PC-3 (cell line): ENCODE data around the gene PES1. TPM values are rescaled to one million over a fixed set of nuclear protein-coding genes. Genes with fewer than 3 reads are reported as not detected.

ENCODE experiments used
- ATAC-seq: fragments of 200-7000 bp; cut with Tn5 transposase; 2 replicates; pipeline ENCODE4 v1.9.1; 2020; ENCODE audit warnings: mild to moderate bottlenecking, moderate library complexity
- BruUV-seq: library from RNA; stranded (reverse); fragments of 400-500 nt; replicated peaks from 2 replicates; lab custom pipeline; 2021; lab: Mats Ljungman, UMichigan
- CTCF ChIA-PET: fragments of 300-600 bp; sonication (Branson Sonifier 250); formaldehyde crosslinking; loops from one replicate; lab custom pipeline; 2022; ENCODE audit warnings: antibody characterized with exemption; lab: Charles Lee
- POLR2A ChIA-PET: fragments of 300-600 bp; sonication (Branson Sonifier 250); formaldehyde crosslinking; loops from one replicate; lab custom pipeline; 2022; ENCODE audit warnings: antibody characterized with exemption; ENCODE audit not compliant: unreplicated experiment; lab: Charles Lee
- DNase-seq: peaks from one replicate; pipeline ENCODE4 v3.0.0-alpha.2; 2015
- H2AFZ ChIP-seq: fragments of 300-600 bp; sonication (generic); 2 replicates; pipeline ENCODE4 v1.6.0; 2016; ENCODE audit warnings: antibody characterized with exemption, low read length
- H3F3A ChIP-seq: fragments of 300-600 bp; sonication (generic); one replicate; pipeline ENCODE4 v1.6.0; 2017; ENCODE audit warnings: antibody characterized with exemption, low read length, control low read depth, mild to moderate bottlenecking; ENCODE audit not compliant: unreplicated experiment
- H3K27ac ChIP-seq: fragments of 300-600 bp; sonication (generic); 2 replicates; pipeline ENCODE4 v1.5.1; 2016; ENCODE audit warnings: mild to moderate bottlenecking, low read length
- H3K27me3 ChIP-seq: fragments of 300-600 bp; sonication (generic); 2 replicates; pipeline ENCODE4 v1.6.1; 2016; ENCODE audit warnings: low read length, mixed read lengths
- H3K36me3 ChIP-seq: fragments of 300-600 bp; sonication (generic); 2 replicates; pipeline ENCODE4 v1.6.1; 2016; ENCODE audit warnings: low read depth, mixed run types, low read length, mixed read lengths
- H3K4me1 ChIP-seq: fragments of 300-600 bp; sonication (generic); 2 replicates; pipeline ENCODE4 v1.5.1; 2016; ENCODE audit warnings: low read length; ENCODE audit not compliant: insufficient read depth
- H3K4me2 ChIP-seq: fragments of 300-600 bp; sonication (generic); 2 replicates; pipeline ENCODE4 v1.6.0; 2016; ENCODE audit warnings: low read length
- H3K4me3 ChIP-seq: fragments of 300-600 bp; sonication (generic); 2 replicates; pipeline ENCODE4 v1.5.1; 2016; ENCODE audit warnings: mild to moderate bottlenecking, low read length, mixed read lengths
- H3K79me2 ChIP-seq: fragments of 300-600 bp; sonication (generic); 2 replicates; pipeline ENCODE4 v1.6.1; 2017; ENCODE audit warnings: low read length, mixed read lengths
- H3K9ac ChIP-seq: fragments of 300-600 bp; sonication (generic); 2 replicates; pipeline ENCODE4 v1.6.0; 2016; ENCODE audit warnings: mild to moderate bottlenecking, low read length
- H3K9me2 ChIP-seq: fragments of 300-600 bp; sonication (generic); replicated peaks from 2 replicates; pipeline ENCODE4 v1.6.1; 2016; ENCODE audit warnings: mixed run types, low read length, mixed read lengths
- H3K9me3 ChIP-seq: fragments of 300-600 bp; sonication (generic); 2 replicates; pipeline ENCODE4 v1.6.1; 2016; ENCODE audit warnings: low read length, mixed read lengths
- H4K20me1 ChIP-seq: fragments of 300-600 bp; sonication (generic); 2 replicates; pipeline ENCODE4 v1.6.1; 2016; ENCODE audit warnings: low read length, mixed read lengths
- CTCF ChIP-seq: fragments of 300-600 bp; sonication (generic); conservative IDR thresholded peaks from 2 replicates; pipeline ENCODE4 v1.5.1; 2017; ENCODE audit warnings: antibody characterized with exemption, low read depth, mild to moderate bottlenecking, low read length
- EZH2 ChIP-seq: fragments of 300-600 bp; sonication (generic); IDR thresholded peaks from one replicate; pipeline ENCODE4 v1.6.1; 2017; ENCODE audit warnings: antibody characterized with exemption, mild to moderate bottlenecking, low read length; ENCODE audit not compliant: unreplicated experiment
- EZH2phosphoT487 ChIP-seq: fragments of 300-600 bp; sonication (generic); IDR thresholded peaks from 2 replicates; pipeline ENCODE4 v1.6.1; 2018; ENCODE audit warnings: mild to moderate bottlenecking, antibody characterized with exemption, low read length, borderline replicate concordance
- intact Hi-C: fragments of 100-400 bp; cut with micrococcal nuclease; formaldehyde crosslinking; loops from 2 replicates; pipeline ENCODE4 v1.9.0; 2023
- total RNA-seq: library from RNA; depleted of rRNA; stranded (reverse); fragments of >200 nt; gene quantifications from 2 replicates; pipeline ENCODE4 v1.2.3, GENCODE V29; 2014

The PES1 gene
- total RNA-seq, 1 experiment from 2014 or later = 105 TPM

GRCh38 chr22:30610299-30610698 is 18.6 kb upstream of the PES1 start:
- no peaks in the 10 kb centered on the region for H4K20me1 ChIP-seq
- TF ChIP-seq CTCF (no peak), EZH2 (no peak), EZH2phosphoT487 (no peak)
- ATAC-seq (no peak), DNase-seq (no peak)
- H3K79me2 ChIP-seq = no peaks in the 10 kb centered on the region
- no peak overlapping the region for H3K4me2 ChIP-seq
- no peaks in the 10 kb centered on the region for H3K36me3 ChIP-seq
- no TSS peak for BruUV-seq
- no peak overlapping the region for H2AFZ ChIP-seq
- no peak overlapping the region for H3K27ac ChIP-seq
- intact Hi-C loops = no loop called here
- peaks cover 34% of the 10 kb centered on the region for H3K4me1 ChIP-seq
- no peak overlapping the region for H3K4me3 ChIP-seq
- POLR2A ChIA-PET = interaction anchor here (0.7 kb wide), 1 partner anchor 184 kb away, joined by 3 read pairs; no protein-coding TSS in a partner anchor
- CTCF ChIA-PET = no interaction called here
- no peak overlapping the region for H3K9ac ChIP-seq
- no peaks in the 10 kb centered on the region for H3K27me3 ChIP-seq
- H3K9me3 ChIP-seq = no peaks in the 10 kb centered on the region
- H3F3A ChIP-seq = no peaks in the 10 kb centered on the region
- no peaks in the 10 kb centered on the region for H3K9me2 ChIP-seq

DNA sequence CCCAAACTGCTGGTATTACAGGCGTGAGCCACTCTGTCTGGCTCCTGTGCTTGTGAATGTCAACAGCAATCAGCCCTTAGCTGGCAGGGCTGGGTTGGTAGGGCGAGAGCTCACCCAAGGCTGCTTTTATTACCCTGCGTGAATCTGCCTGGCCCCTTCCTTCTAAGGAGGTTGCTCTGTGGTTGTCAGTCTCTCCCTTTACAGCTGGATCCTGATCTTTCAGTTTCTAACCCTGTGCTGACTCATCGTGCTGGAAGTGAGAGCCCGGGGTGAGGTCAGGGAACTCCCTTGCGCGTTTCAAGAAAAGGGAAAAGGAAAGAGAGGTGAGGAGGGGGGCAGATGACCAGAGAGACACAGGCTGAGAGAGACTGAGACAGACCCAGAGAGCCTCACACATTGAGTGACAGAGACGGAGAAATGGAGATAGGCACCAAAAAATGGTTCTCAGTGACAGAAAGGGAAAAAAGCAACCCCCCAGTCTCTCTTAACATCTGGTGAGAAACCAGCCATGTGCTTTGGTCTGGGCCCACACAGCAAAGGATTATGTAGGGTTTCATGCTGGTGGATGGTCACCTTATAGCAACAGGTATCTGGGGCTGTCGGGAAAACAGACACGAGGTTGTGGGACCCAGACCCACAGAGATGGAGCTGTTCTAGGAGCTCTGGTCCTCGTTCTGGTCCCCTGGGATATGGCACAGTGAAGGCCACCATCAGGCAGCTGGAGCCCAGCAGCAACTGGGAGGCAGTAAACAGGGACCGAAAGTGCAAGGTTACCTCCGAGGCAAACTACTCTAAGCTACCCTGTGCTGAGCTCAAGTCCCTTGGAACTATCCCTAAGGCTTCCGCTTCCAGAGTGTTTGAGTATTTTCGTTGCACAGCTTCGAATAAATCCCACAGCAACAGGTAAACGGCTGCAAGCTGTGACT is 17.8 kb upstream of the PES1 start:
- BruUV-seq = no TSS peak
- Histone ChIP-seq H3K27me3 (no peaks in the 10 kb centered on the region), H3K27ac (peak overlapping the region; percentile 65), H3K4me1 (peaks cover 34% of the 10 kb centered on the region), H3K79me2 (no peaks in the 10 kb centered on the region), H3K9me3 (no peaks in the 10 kb centered on the region), H3K4me3 (no peak overlapping the region), H2AFZ (peak overlapping the region; percentile 53), H3F3A (no peaks in the 10 kb centered on the region), H3K9ac (peak overlapping the region; percentile 15; the same call in 1 of the 2 replicates), H3K9me2 (no peaks in the 10 kb centered on the region), H3K36me3 (no peaks in the 10 kb centered on the region), H4K20me1 (no peaks in the 10 kb centered on the region), H3K4me2 (peak overlapping the region; percentile 62)
- ATAC-seq (peak; percentile 85), DNase-seq (peak; percentile 78)
- ChIA-PET CTCF (no interaction called here), POLR2A (interaction anchor here (0.7 kb wide), 1 partner anchor 183 kb away, joined by 3 read pairs; no protein-coding TSS in a partner anchor)
- intact Hi-C loops = loop anchor here (10.0 kb wide), 1 partner anchor 165 kb away; no protein-coding TSS in a partner anchor
- TF ChIP-seq EZH2 = no peak
- no peak for TF ChIP-seq EZH2phosphoT487
- TF ChIP-seq CTCF = no peak

DNA sequence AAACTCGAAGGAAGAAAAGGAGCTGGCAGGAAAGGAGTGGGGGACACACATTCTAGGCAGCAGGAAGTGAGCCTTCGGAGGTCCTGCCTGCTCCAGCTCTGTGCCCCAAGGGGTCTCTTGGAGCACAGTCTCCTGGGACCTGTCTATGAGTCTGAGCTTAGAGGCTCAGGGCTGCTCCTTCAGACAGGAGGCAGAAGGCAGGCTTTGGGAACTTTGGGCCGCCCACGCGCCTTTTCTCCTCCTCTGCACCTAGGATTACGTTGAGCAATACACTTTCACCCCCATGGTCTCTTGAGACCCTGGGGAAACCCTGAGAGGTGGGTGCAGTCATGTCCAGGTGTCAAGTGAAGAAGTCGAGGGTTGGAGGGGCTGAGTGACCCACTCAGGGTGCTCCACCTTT is 16.2 kb upstream of the PES1 start:
- TF ChIP-seq EZH2phosphoT487 (no peak), CTCF (no peak), EZH2 (no peak)
- intact Hi-C loops = loop anchor here (10.0 kb wide), 1 partner anchor 163 kb away; no protein-coding TSS in a partner anchor
- no peaks in the 10 kb centered on the region for H3K9me2 ChIP-seq
- BruUV-seq = no TSS peak
- no peaks in the 10 kb centered on the region for H3K79me2 ChIP-seq
- ATAC-seq (no peak), DNase-seq (no peak)
- no peak overlapping the region for H3K9ac ChIP-seq
- no peaks in the 10 kb centered on the region for H4K20me1 ChIP-seq
- H3K9me3 ChIP-seq = no peaks in the 10 kb centered on the region
- H3F3A ChIP-seq = no peaks in the 10 kb centered on the region
- H3K4me3 ChIP-seq = no peak overlapping the region
- H3K27ac ChIP-seq = no peak overlapping the region
- no peaks in the 10 kb centered on the region for H3K27me3 ChIP-seq
- POLR2A ChIA-PET = no interaction called here
- CTCF ChIA-PET = no interaction called here
- H2AFZ ChIP-seq = no peak overlapping the region
- no peaks in the 10 kb centered on the region for H3K36me3 ChIP-seq
- no peak overlapping the region for H3K4me2 ChIP-seq
- peaks cover 34% of the 10 kb centered on the region for H3K4me1 ChIP-seq
